ENCODE data around the gene FREM3. TPM values are rescaled to one million over a fixed set of nuclear protein-coding genes. Genes with fewer than 3 reads are reported as not detected.

Gene FREM3
- polyA plus RNA-seq, 1 of the 3 experiments (the other 2 are of a cell fraction), result 0.03 TPM

- Histone ChIP-seq H3K9ac (no peak overlapping the region), H2AFZ (ENCODE audit: low read depth) (no peak overlapping the region), H3K79me2 (ENCODE audit: insufficient read depth) (no peaks in the 10 kb centered on the region), H3K36me3 (replicated peaks in 1 of 2; ENCODE audit: control insufficient read depth in 1 of 2, insufficient read depth in 2 of 2, low read length in 1 of 2) (peaks cover 25 to 27% of the 10 kb centered on the region in 2 experiments), H3K4me1 (ENCODE audit: control insufficient read depth in 1 of 2, insufficient read depth in 2 of 2, low read depth in 1 of 2, low read length in 1 of 2) (peaks cover 0 to 6% of the 10 kb centered on the region in 2 experiments; a peak in 1 of 4 replicates), H3K4me2 (no peak overlapping the region), H4K20me1 (ENCODE audit: insufficient read depth) (no peaks in the 10 kb centered on the region), H3K9me3 (no peaks in the 10 kb centered on the region), H3K4me3 (ENCODE audit: low read depth in 2 of 2, low read length in 1 of 2) (no peak overlapping the region), H3F3A (replicated peaks; ENCODE audit: insufficient read depth) (peaks cover 7% of the 10 kb centered on the region), H3K9me2 (no peaks in the 10 kb centered on the region), H3K27me3 (ENCODE audit: insufficient read depth) (no peaks in the 10 kb centered on the region), H3K27ac (ENCODE audit: low read depth in 2 of 2, low read length in 1 of 2) (no peak overlapping the region)
- no peak for DNase-seq
- ChIA-PET POLR2A (no interaction called here), CTCF (interaction anchor here (0.9 to 3.0 kb wide), 11 partner anchors 10 to 364 kb away, joined by 3 to 17 read pairs (median 5); no protein-coding TSS in a partner anchor)
- TF ChIP-seq, protein P1, sequence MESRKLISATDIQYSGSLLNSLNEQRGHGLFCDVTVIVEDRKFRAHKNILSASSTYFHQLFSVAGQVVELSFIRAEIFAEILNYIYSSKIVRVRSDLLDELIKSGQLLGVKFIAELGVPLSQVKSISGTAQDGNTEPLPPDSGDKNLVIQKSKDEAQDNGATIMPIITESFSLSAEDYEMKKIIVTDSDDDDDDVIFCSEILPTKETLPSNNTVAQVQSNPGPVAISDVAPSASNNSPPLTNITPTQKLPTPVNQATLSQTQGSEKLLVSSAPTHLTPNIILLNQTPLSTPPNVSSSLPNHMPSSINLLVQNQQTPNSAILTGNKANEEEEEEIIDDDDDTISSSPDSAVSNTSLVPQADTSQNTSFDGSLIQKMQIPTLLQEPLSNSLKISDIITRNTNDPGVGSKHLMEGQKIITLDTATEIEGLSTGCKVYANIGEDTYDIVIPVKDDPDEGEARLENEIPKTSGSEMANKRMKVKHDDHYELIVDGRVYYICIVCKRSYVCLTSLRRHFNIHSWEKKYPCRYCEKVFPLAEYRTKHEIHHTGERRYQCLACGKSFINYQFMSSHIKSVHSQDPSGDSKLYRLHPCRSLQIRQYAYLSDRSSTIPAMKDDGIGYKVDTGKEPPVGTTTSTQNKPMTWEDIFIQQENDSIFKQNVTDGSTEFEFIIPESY (IDR thresholded peaks at IDR 0.05; ENCODE audit: borderline replicate concordance, low read depth), result no peak
- TF ChIP-seq ELF1 (IDR thresholded peaks at IDR 0.05) (no peak), NFIC (IDR thresholded peaks at IDR 0.05; ENCODE audit: borderline replicate concordance) (no peak), RFX5 (IDR thresholded peaks at IDR 0.05; ENCODE audit: low read length) (no peak), REST (IDR thresholded peaks at IDR 0.05; ENCODE audit: low read depth, low read length) (no peak)
- 86% methylated on average over 2 of the region's 2 CpGs for WGBS (ENCODE audit: low lambda C conversion rate)
Measured at GRCh38 chr4:143558286-143558685, 142.2 kb downstream of the FREM3 start.

DNA sequence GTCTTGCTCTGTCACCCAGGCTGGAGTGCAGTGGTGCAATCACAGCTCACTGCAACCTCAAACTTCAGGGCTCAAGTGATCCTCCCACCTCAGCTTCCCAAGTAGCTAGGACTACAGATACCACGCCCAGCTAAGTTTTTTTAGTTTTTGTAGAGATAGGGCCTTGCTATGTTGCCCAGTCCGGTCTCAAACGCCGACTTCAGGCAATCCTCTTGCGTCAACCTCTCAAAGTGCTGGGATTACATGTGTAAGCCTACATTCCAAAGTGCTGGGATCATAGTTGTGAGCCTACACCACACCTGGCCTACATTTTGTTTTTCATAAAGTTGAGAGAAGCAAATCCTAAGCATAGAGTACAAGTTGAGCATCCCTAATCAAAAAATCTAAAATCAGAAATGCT lies 144.8 kb downstream of the FREM3 start:
- Histone ChIP-seq H3K4me2 (no peak overlapping the region), H3K9ac (no peak overlapping the region), H3F3A (replicated peaks; ENCODE audit: insufficient read depth) (peaks cover 7% of the 10 kb centered on the region), H3K4me1 (ENCODE audit: control insufficient read depth in 1 of 2, insufficient read depth in 2 of 2, low read depth in 1 of 2, low read length in 1 of 2) (peaks cover 0 to 6% of the 10 kb centered on the region in 2 experiments; a peak in 1 of 4 replicates), H4K20me1 (ENCODE audit: insufficient read depth) (no peaks in the 10 kb centered on the region), H3K27me3 (ENCODE audit: insufficient read depth) (no peaks in the 10 kb centered on the region), H3K9me3 (no peaks in the 10 kb centered on the region), H3K4me3 (ENCODE audit: low read depth in 2 of 2, low read length in 1 of 2) (no peak overlapping the region), H3K27ac (ENCODE audit: low read depth in 2 of 2, low read length in 1 of 2) (no peak overlapping the region), H3K36me3 (replicated peaks in 1 of 2; ENCODE audit: control insufficient read depth in 1 of 2, insufficient read depth in 2 of 2, low read length in 1 of 2) (peaks cover 47 to 51% of the 10 kb centered on the region in 2 experiments), H3K79me2 (ENCODE audit: insufficient read depth) (no peaks in the 10 kb centered on the region), H3K9me2 (no peaks in the 10 kb centered on the region), H2AFZ (ENCODE audit: low read depth) (no peak overlapping the region)
- no peak for DNase-seq
- WGBS (ENCODE audit: low lambda C conversion rate), result 98% methylated on average over 5 of the region's 5 CpGs
- TF ChIP-seq FOXM1 (IDR thresholded peaks at IDR 0.05; ENCODE audit: low read depth) (no peak), ELF1 (IDR thresholded peaks at IDR 0.05) (no peak)
- TF ChIP-seq, protein P2, sequence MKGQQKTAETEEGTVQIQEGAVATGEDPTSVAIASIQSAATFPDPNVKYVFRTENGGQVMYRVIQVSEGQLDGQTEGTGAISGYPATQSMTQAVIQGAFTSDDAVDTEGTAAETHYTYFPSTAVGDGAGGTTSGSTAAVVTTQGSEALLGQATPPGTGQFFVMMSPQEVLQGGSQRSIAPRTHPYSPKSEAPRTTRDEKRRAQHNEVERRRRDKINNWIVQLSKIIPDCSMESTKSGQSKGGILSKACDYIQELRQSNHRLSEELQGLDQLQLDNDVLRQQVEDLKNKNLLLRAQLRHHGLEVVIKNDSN (IDR thresholded peaks at IDR 0.05; ENCODE audit: borderline replicate concordance, low read depth), result no peak
- POLR2A ChIA-PET, result no interaction called here
- CTCF ChIA-PET, result interaction anchor here (1.2 kb wide), 1 partner anchor 12 kb away, joined by 4 read pairs; no protein-coding TSS in a partner anchor

Data from SK-N-SH (cell line).